SK-N-SH (cell line): ENCODE data around the gene ETV6. TPM values are rescaled to one million over a fixed set of nuclear protein-coding genes. Genes with fewer than 3 reads are reported as not detected.

Experiments
- CTCF ChIA-PET: fragments of 300-600, 350-600 bp; formaldehyde crosslinking; extraction: SDS; loops from one replicate; lab custom pipeline; 2021; lab: Yijun Ruan, JAX
- POLR2A ChIA-PET: fragments of 350-600 bp; sonication (Branson Sonifier 250); formaldehyde crosslinking; extraction: SDS; loops from one replicate; lab custom pipeline; 2020; ENCODE audit warnings: antibody characterized with exemption, inconsistent platforms; lab: Yijun Ruan, JAX
- DNase-seq: peaks from one replicate; pipeline ENCODE4 v3.0.0; 2012
- H2AFZ ChIP-seq: fragments of 200-600 bp; sonication (generic); 2 replicates; pipeline ENCODE4 v1.8.1; 2016; ENCODE audit warnings: antibody characterized with exemption, mild to moderate bottlenecking, low read depth
- H3F3A ChIP-seq: fragments of 200-600 bp; sonication (generic); replicated peaks from 2 replicates; pipeline ENCODE3; 2016; ENCODE audit warnings: antibody characterized with exemption, mild to moderate bottlenecking; ENCODE audit not compliant: insufficient read depth
- H3K27ac ChIP-seq, 2 experiments: fragments of 200-500 bp in 1 of 2; fragments of 200-600 bp in 1 of 2; sonication (Bioruptor generic) in 1 of 2; sonication (generic), shearing (Covaris generic) in 1 of 2; 2 replicates each; pipeline versions ENCODE4 v1.5.1 to v1.6.1; 2014 to 2016; ENCODE audit warnings: low read depth in 2 of 2, inconsistent platforms in 1 of 2, low read length in 1 of 2, mild to moderate bottlenecking in 1 of 2, mixed read lengths in 1 of 2
- H3K27me3 ChIP-seq: fragments of 200-600 bp; sonication (generic), shearing (Covaris generic); 2 replicates; pipeline ENCODE4 v1.6.1; 2016; ENCODE audit warnings: mixed run types; ENCODE audit not compliant: insufficient read depth
- H3K36me3 ChIP-seq, 2 experiments: fragments of 200-500 bp in 1 of 2; fragments of 200-600 bp in 1 of 2; sonication (Bioruptor generic) in 1 of 2; sonication (generic) in 1 of 2; replicated peaks in 1 of 2; 2 replicates each; pipeline versions ENCODE3 to v1.5.1; 2014 to 2016; ENCODE audit warnings: low read length in 1 of 2, mild to moderate bottlenecking in 1 of 2; ENCODE audit not compliant: insufficient read depth in 2 of 2, control insufficient read depth in 1 of 2
- H3K4me1 ChIP-seq, 2 experiments: fragments of 200-500 bp in 1 of 2; fragments of 200-600 bp in 1 of 2; sonication (Bioruptor generic) in 1 of 2; sonication (generic), shearing (Covaris generic) in 1 of 2; 2 replicates each; pipeline versions ENCODE4 v1.5.1 to v1.6.1; 2014 to 2016; ENCODE audit warnings: low read depth in 1 of 2, low read length in 1 of 2, mixed run types in 1 of 2; ENCODE audit not compliant: insufficient read depth in 2 of 2, control insufficient read depth in 1 of 2
- H3K4me2 ChIP-seq: fragments of 200-600 bp; sonication (generic), shearing (Covaris generic); 2 replicates; pipeline ENCODE4 v1.6.1; 2017; ENCODE audit warnings: mixed run types
- H3K4me3 ChIP-seq, 2 experiments: fragments of 200-500 bp in 1 of 2; fragments of 200-600 bp in 1 of 2; sonication (Bioruptor generic) in 1 of 2; sonication (generic), shearing (Covaris generic) in 1 of 2; 2 replicates each; pipeline versions ENCODE4 v1.5.1 to v1.8.1; 2014 to 2016; ENCODE audit warnings: low read depth in 2 of 2, inconsistent platforms in 1 of 2, low read length in 1 of 2, mild to moderate bottlenecking in 1 of 2, mixed read lengths in 1 of 2, moderate library complexity in 1 of 2
- H3K79me2 ChIP-seq: fragments of 200-600 bp; sonication (generic); 2 replicates; pipeline ENCODE4 v1.8.1; 2017; ENCODE audit warnings: mild to moderate bottlenecking; ENCODE audit not compliant: insufficient read depth
- H3K9ac ChIP-seq: fragments of 200-600 bp; sonication (generic); 2 replicates; pipeline ENCODE4 v1.6.1; 2017; ENCODE audit warnings: mixed run types
- H3K9me2 ChIP-seq: fragments of 200-600 bp; sonication (generic); 2 replicates; pipeline ENCODE4 v1.6.1; 2017; ENCODE audit warnings: mixed run types
- H3K9me3 ChIP-seq: fragments of 200-600 bp; sonication (generic); 2 replicates; pipeline ENCODE4 v1.6.1; 2017; ENCODE audit warnings: mixed run types, mild to moderate bottlenecking, moderate library complexity
- H4K20me1 ChIP-seq: fragments of 200-600 bp; sonication (generic); 2 replicates; pipeline ENCODE4 v1.6.1; 2017; ENCODE audit warnings: mild to moderate bottlenecking, mixed run types; ENCODE audit not compliant: insufficient read depth
- EP300 ChIP-seq, 2 experiments: IDR thresholded peaks; 2 replicates each; pipeline versions ENCODE4 v1.4.0 to v1.6.1; 2012; ENCODE audit warnings: borderline replicate concordance in 1 of 2, low read depth in 1 of 2, low read length in 1 of 2
- MXI1 ChIP-seq: IDR thresholded peaks from 2 replicates; pipeline ENCODE4 v1.6.1; 2012; ENCODE audit warnings: mild to moderate bottlenecking, low read depth, low read length, improper control_type of control experiment
- RAD21 ChIP-seq: IDR thresholded peaks from 2 replicates; pipeline ENCODE4 v1.6.1; 2012; ENCODE audit warnings: mild to moderate bottlenecking, low read length
- SMC3 ChIP-seq: IDR thresholded peaks from 2 replicates; pipeline ENCODE4 v1.6.1; 2012; ENCODE audit warnings: low read depth, low read length, improper control_type of control experiment
- WGBS: methylation state at CpG from one replicate; pipeline ENCODE4 v1.1.6; 2017; ENCODE audit warnings: low lambda C conversion rate; 5-methylcytosine and 5-hydroxymethylcytosine counted together
- polyA plus RNA-seq, 3 experiments: library from polyadenylated mRNA; depleted of rRNA; stranded (reverse); fragments of >200 nt; gene quantifications; 2 replicates each; pipeline ENCODE4 v1.2.3, GENCODE V29; 2012
- TF ChIP-seq, protein P1 (sequence below): fragments of 200-600 bp; sonication (generic); IDR thresholded peaks from 2 replicates; pipeline ENCODE4 v1.6.1; 2017; ENCODE audit warnings: antibody characterized with exemption, mild to moderate bottlenecking, moderate library complexity
- TF ChIP-seq, protein P2 (sequence below): IDR thresholded peaks from 2 replicates; pipeline ENCODE4 v1.4.0; 2012; ENCODE audit warnings: low read depth, borderline replicate concordance

ETV6 gene
- polyA plus RNA-seq, 1 of the 3 experiments (the other 2 are of a cell fraction): 4.0 TPM

DNA sequence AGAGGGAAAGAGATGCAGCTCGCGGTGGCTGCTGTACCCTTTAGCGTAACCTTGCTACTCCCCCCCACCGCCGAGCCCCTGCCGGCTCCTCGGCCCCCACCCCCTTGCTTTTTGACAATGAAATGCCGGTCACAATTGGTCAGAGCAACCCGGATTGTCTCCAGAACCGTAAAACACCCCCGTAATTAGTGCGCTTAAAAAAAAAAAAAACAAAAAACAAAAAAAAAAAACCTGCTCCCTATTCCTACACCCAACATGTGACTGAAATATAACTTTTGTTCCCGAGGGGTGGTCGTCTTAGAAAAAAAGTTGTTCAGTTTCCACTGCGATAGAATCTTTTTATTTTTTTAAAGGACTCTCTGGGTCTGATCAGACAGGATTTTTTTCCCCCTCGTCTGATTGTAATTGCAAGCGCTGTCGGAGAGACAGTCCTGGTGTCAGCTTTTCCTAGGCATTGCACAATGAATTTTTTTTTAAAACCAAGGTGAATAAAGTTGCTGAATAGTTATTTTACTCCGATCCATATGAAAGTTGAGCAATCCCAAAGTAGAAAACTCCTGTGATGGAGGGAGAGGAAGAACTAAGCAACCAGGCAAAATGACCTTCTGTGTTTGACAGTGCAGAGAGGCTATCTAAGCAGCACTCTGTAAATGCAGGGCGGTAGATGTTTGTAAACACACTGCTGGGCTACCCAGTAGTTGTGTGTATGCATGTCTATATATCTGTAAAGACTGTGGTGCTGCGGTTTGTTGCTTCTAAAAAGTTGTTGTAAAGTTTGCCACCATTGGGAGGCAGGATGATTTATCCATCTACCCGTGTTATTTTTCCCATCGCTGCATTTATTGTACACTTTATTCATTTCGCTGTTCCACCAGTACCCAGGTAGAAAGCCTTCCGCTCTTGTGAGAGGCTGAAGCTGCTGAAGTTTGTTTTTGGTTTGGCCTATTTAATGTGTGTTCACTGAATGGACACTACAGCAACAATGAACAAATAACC, 1.1 kb downstream of the ETV6 start:
- Histone ChIP-seq H3K9ac (peak overlapping the region; percentile 99), H3K27me3 (no peaks in the 10 kb centered on the region), H3K4me2 (peak overlapping the region; percentile 91), H4K20me1 (peaks cover 19% of the 10 kb centered on the region), H3K79me2 (peaks cover 56% of the 10 kb centered on the region), H3K27ac (peak overlapping the region; percentile 100), H3K9me2 (no peaks in the 10 kb centered on the region), H3K4me3 (peak overlapping the region; percentile 83 to 90), H3F3A (peaks cover 14% of the 10 kb centered on the region), H3K4me1 (peaks cover 13 to 17% of the 10 kb centered on the region in 2 experiments), H3K36me3 (no peaks in the 10 kb centered on the region), H3K9me3 (no peaks in the 10 kb centered on the region), H2AFZ (peak overlapping the region; percentile 89)
- ChIA-PET POLR2A (interaction anchor here (0.8 to 2.4 kb wide), 7 partner anchors 9 to 707 kb away, joined by 3 to 13 read pairs (median 4); partner anchors contain the start of gene BORCS5), CTCF (interaction anchor here (0.7 to 2.1 kb wide), 8 partner anchors 11 to 382 kb away, joined by 3 to 11 read pairs (median 3); no protein-coding TSS in a partner anchor)
- DNase-seq: peak; percentile 56
- 3% methylated on average over 25 of the region's 25 CpGs for WGBS
- TF ChIP-seq SMC3: peak; percentile 33; the same call in 1 of the 2 replicates
- peak; percentile 48; the same call in 1 of the 2 replicates for TF ChIP-seq RAD21
- TF ChIP-seq MXI1: 0 out of 2 replicates have a peak, but pooled peaks have one; percentile 4
- TF ChIP-seq, protein P1, sequence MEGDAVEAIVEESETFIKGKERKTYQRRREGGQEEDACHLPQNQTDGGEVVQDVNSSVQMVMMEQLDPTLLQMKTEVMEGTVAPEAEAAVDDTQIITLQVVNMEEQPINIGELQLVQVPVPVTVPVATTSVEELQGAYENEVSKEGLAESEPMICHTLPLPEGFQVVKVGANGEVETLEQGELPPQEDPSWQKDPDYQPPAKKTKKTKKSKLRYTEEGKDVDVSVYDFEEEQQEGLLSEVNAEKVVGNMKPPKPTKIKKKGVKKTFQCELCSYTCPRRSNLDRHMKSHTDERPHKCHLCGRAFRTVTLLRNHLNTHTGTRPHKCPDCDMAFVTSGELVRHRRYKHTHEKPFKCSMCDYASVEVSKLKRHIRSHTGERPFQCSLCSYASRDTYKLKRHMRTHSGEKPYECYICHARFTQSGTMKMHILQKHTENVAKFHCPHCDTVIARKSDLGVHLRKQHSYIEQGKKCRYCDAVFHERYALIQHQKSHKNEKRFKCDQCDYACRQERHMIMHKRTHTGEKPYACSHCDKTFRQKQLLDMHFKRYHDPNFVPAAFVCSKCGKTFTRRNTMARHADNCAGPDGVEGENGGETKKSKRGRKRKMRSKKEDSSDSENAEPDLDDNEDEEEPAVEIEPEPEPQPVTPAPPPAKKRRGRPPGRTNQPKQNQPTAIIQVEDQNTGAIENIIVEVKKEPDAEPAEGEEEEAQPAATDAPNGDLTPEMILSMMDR: peak; percentile 28
- TF ChIP-seq EP300 (IDR thresholded peaks at IDR 0.05; ENCODE audit: borderline replicate concordance in 1 of 2, low read depth in 1 of 2, low read length in 1 of 2): no peak

DNA sequence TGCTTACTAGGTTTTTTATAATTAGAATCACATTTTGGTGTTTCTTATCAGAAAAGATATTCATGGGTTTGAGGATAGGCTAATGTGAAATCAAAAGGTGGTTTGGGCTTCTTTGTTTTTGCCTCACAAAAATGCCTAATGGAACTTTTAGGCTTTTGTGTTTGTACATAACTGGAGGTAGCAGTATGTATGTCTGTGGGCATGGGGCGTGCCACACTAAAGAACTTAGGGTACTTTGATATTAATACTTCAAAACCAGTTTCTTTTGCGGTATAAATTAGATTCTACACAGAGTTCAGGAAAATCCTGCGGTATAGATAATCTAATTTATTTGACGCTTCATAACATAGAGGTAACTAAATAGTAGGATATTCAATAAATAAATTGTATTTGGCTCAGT, 1.9 kb downstream of the ETV6 start:
- Histone ChIP-seq H3K4me2 (peak overlapping the region; percentile 91), H3K27ac (peak overlapping the region; percentile 100), H3F3A (peaks cover 12% of the 10 kb centered on the region), H4K20me1 (peaks cover 19% of the 10 kb centered on the region), H3K27me3 (no peaks in the 10 kb centered on the region), H2AFZ (no peak overlapping the region), H3K9ac (peak overlapping the region; percentile 99), H3K4me3 (peak overlapping the region; percentile 83 to 90), H3K9me2 (no peaks in the 10 kb centered on the region), H3K4me1 (peaks cover 17 to 20% of the 10 kb centered on the region in 2 experiments), H3K79me2 (peaks cover 64% of the 10 kb centered on the region), H3K36me3 (no peaks in the 10 kb centered on the region), H3K9me3 (no peaks in the 10 kb centered on the region)
- CTCF ChIA-PET: interaction anchor here (1.4 kb wide), 1 partner anchor 166 kb away, joined by 3 read pairs; no protein-coding TSS in a partner anchor
- TF ChIP-seq, protein P2, sequence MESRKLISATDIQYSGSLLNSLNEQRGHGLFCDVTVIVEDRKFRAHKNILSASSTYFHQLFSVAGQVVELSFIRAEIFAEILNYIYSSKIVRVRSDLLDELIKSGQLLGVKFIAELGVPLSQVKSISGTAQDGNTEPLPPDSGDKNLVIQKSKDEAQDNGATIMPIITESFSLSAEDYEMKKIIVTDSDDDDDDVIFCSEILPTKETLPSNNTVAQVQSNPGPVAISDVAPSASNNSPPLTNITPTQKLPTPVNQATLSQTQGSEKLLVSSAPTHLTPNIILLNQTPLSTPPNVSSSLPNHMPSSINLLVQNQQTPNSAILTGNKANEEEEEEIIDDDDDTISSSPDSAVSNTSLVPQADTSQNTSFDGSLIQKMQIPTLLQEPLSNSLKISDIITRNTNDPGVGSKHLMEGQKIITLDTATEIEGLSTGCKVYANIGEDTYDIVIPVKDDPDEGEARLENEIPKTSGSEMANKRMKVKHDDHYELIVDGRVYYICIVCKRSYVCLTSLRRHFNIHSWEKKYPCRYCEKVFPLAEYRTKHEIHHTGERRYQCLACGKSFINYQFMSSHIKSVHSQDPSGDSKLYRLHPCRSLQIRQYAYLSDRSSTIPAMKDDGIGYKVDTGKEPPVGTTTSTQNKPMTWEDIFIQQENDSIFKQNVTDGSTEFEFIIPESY: no peak
- POLR2A ChIA-PET: no interaction called here
- WGBS: 19% methylated on average over 4 of the region's 4 CpGs
- no peak for DNase-seq
